ENCODE data around the gene MANEAL. TPM values are rescaled to one million over a fixed set of nuclear protein-coding genes. Genes with fewer than 3 reads are reported as not detected.

MANEAL gene
- total RNA-seq, 2 experiments from 2014 or later, result 20.0 to 27.1 TPM

DNA sequence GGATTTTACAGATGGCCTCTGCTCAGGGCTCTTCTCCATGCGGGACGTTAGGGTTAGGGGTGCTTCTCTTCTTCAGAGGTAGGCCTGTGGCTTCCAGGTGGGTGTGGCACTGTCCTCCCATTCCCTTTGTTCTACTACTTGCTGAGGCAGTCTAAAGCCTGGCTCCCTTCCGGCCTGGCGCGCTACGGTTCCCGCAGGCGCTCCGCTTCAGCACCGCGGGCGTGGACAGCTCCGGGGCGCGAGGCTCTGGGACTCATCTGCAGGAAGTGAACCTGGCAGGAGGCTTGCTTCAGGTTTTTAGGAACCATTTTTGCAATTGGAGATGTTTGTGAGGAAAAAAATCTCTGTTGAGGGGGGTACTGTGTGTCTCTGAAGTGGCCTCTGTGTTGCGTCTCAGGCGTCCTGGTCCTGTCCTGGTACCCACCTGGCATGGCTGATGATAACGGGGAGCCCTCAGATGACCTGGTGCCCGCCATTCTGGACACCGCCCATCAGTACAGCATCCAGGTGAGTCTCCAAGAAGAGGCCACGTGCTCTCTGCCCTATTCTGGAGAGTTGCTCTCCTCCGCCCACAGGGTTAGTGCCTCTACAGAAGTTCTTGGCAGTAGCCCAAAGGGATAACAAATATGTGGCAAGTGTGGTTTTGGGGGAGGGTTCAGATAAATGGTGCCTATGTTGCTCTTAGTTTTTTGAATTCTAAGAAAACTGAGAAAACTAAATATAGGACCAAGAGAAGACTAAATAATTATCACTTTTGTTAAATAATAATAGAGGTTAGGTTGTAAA, 1.9 kb downstream of the MANEAL start:
- intact Hi-C loops (cut with micrococcal nuclease; ENCODE audit: unreplicated experiment), result no loop called here
- Histone ChIP-seq H2AFZ (ENCODE audit: low read length) (no peak overlapping the region), H3K4me3 (ENCODE audit: low read depth, low read length, poor library complexity, severe bottlenecking) (peak overlapping the region; percentile 88), H3K79me2 (ENCODE audit: insufficient read depth, low read depth, low read length) (peaks cover 18% of the 10 kb centered on the region; the same call in 1 of the 2 replicates), H3K36me3 (ENCODE audit: insufficient read depth, low read length) (peaks cover 48% of the 10 kb centered on the region), H4K20me1 (ENCODE audit: insufficient read depth, low read length) (no peaks in the 10 kb centered on the region), H3K27ac (ENCODE audit: low read depth, low read length, poor library complexity, severe bottlenecking) (no peak overlapping the region), H3K9me2 (ENCODE audit: insufficient read depth, low read length) (no peaks in the 10 kb centered on the region), H3K4me1 (ENCODE audit: insufficient read depth, low read length, poor library complexity, severe bottlenecking) (peaks cover 28% of the 10 kb centered on the region), H3K9me3 (ENCODE audit: low read length) (no peaks in the 10 kb centered on the region), H3K4me2 (ENCODE audit: low read length) (peak overlapping the region; percentile 88)
- TSS peak; percentile 35 for BruUV-seq (replicated peaks)
- TF ChIP-seq EZH2phosphoT487 (IDR thresholded peaks at IDR 0.05; ENCODE audit: borderline replicate concordance, low read depth, low read length), result no peak
- no peak for TF ChIP-seq CTCF (conservative IDR thresholded peaks at IDR 0.05; ENCODE audit: low read length)
- ChIA-PET POLR2A (interaction anchor here (0.5 kb wide), 1 partner anchor 11 kb away, joined by 3 read pairs; no protein-coding TSS in a partner anchor), CTCF (ENCODE audit: unreplicated experiment) (no interaction called here)
- DNase-seq (ENCODE audit: low spot score), result no peak

DNA sequence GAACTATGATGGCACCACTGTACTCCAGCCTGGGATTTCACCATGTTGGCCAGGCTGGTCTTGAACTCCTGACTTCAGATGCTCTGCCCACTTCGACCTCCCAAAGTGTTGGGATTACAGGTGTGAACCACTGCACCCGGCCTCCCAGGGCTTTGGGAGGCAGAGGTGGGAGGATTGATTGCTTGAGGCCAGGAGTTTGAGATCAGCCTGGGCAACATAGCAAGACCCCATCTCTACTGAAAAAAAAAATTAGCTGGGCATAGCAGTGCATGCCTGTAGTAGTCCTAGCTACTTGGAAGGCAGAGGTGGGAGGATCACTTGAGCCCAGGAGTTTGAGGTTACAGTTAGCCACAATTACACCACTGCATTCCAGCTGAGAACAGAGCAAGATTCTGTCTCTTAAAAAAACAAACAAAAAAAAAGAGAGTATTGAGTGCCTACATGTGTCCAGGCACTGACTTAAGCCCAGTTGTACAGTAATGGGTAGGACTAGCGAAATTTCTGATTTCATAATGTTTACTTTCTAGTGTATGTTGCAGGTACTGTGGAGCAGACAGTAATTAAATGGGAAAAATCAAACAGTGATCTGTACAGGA, 4.2 kb downstream of the MANEAL start:
- TF ChIP-seq EZH2phosphoT487 (IDR thresholded peaks at IDR 0.05; ENCODE audit: borderline replicate concordance, low read depth, low read length) (no peak), CTCF (conservative IDR thresholded peaks at IDR 0.05; ENCODE audit: low read length) (no peak)
- Histone ChIP-seq H4K20me1 (ENCODE audit: insufficient read depth, low read length) (no peaks in the 10 kb centered on the region), H3K79me2 (ENCODE audit: insufficient read depth, low read depth, low read length) (peaks cover 18% of the 10 kb centered on the region; the same call in 1 of the 2 replicates), H3K9me3 (ENCODE audit: low read length) (no peaks in the 10 kb centered on the region), H3K4me2 (ENCODE audit: low read length) (no peak overlapping the region), H3K9me2 (ENCODE audit: insufficient read depth, low read length) (no peaks in the 10 kb centered on the region), H3K4me1 (ENCODE audit: insufficient read depth, low read length, poor library complexity, severe bottlenecking) (peaks cover 28% of the 10 kb centered on the region), H3K36me3 (ENCODE audit: insufficient read depth, low read length) (peaks cover 69% of the 10 kb centered on the region), H3K27ac (ENCODE audit: low read depth, low read length, poor library complexity, severe bottlenecking) (no peak overlapping the region), H2AFZ (ENCODE audit: low read length) (no peak overlapping the region), H3K4me3 (ENCODE audit: low read depth, low read length, poor library complexity, severe bottlenecking) (no peak overlapping the region)
- POLR2A ChIA-PET, result interaction anchor here (1.1 to 1.8 kb wide), 2 partner anchors 9 to 10 kb away, joined by 4 to 6 read pairs; partner anchors contain the start of genes C1orf122 and YRDC
- no TSS peak for BruUV-seq (replicated peaks)
- DNase-seq (ENCODE audit: low spot score), result no peak
- intact Hi-C loops (cut with micrococcal nuclease; ENCODE audit: unreplicated experiment), result no loop called here
- CTCF ChIA-PET (ENCODE audit: unreplicated experiment), result no interaction called here

DNA sequence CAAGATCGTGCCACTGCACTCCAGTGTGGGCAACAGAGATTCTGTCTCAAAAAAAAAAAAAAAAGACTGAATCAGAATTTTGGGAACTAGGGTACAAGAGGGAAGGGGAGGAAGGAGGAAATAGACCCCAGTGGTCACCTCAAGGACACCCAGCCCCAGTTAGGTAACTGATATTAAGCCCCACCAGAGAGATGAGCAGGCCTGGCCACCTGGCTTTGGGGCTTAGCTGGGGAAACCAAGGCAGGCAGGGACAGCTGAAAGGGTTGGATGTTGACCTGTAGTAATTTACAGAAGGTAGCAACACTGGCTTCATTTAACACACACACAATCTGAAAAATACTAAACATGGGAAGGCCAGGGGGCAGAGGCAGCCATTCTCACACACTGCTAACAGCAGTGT, 8.8 kb downstream of the MANEAL start:
- Histone ChIP-seq H3K4me3 (ENCODE audit: low read depth, low read length, poor library complexity, severe bottlenecking) (no peak overlapping the region), H3K4me1 (ENCODE audit: insufficient read depth, low read length, poor library complexity, severe bottlenecking) (peaks cover 11% of the 10 kb centered on the region), H3K36me3 (ENCODE audit: insufficient read depth, low read length) (peaks cover 98% of the 10 kb centered on the region), H3K9me3 (ENCODE audit: low read length) (no peaks in the 10 kb centered on the region), H2AFZ (ENCODE audit: low read length) (no peak overlapping the region), H3K4me2 (ENCODE audit: low read length) (no peak overlapping the region), H3K9me2 (ENCODE audit: insufficient read depth, low read length) (no peaks in the 10 kb centered on the region), H4K20me1 (ENCODE audit: insufficient read depth, low read length) (peaks cover 10% of the 10 kb centered on the region), H3K79me2 (ENCODE audit: insufficient read depth, low read depth, low read length) (peaks cover 29% of the 10 kb centered on the region), H3K27ac (ENCODE audit: low read depth, low read length, poor library complexity, severe bottlenecking) (no peak overlapping the region)
- intact Hi-C loops (cut with micrococcal nuclease; ENCODE audit: unreplicated experiment), result no loop called here
- BruUV-seq (replicated peaks), result no TSS peak
- TF ChIP-seq EZH2phosphoT487 (IDR thresholded peaks at IDR 0.05; ENCODE audit: borderline replicate concordance, low read depth, low read length) (no peak), CTCF (conservative IDR thresholded peaks at IDR 0.05; ENCODE audit: low read length) (no peak)
- ChIA-PET POLR2A (no interaction called here), CTCF (ENCODE audit: unreplicated experiment) (no interaction called here)
- DNase-seq (ENCODE audit: low spot score), result no peak
